SK-N-SH (cell line): ENCODE data around the gene WWP2.

Experiments
- CTCF ChIP-seq: fragments of 200-600 bp; sonication (generic); IDR thresholded peaks from 2 replicates; pipeline ENCODE4 v1.6.1; 2017; ENCODE audit warnings: antibody characterized with exemption, mild to moderate bottlenecking, moderate library complexity
- EP300 ChIP-seq, 2 experiments: IDR thresholded peaks; 2 replicates each; pipeline versions ENCODE4 v1.4.0 to v1.6.1; 2012; ENCODE audit warnings: borderline replicate concordance in 1 of 2, low read depth in 1 of 2, low read length in 1 of 2
- EZH2phosphoT487 ChIP-seq: fragments of 200-600 bp; sonication (generic); IDR thresholded peaks from 2 replicates; pipeline ENCODE4 v1.6.1; 2017; ENCODE audit warnings: low read depth, mixed run types, mild to moderate bottlenecking, antibody characterized with exemption, moderate library complexity, borderline replicate concordance
- JUND ChIP-seq: IDR thresholded peaks from 2 replicates; pipeline ENCODE4 v1.4.0; 2012
- MAX ChIP-seq: IDR thresholded peaks from 2 replicates; pipeline ENCODE4 v1.4.0; 2012; ENCODE audit warnings: low read depth
- RAD21 ChIP-seq: IDR thresholded peaks from 2 replicates; pipeline ENCODE4 v1.6.1; 2012; ENCODE audit warnings: mild to moderate bottlenecking, low read length
- RCOR1 ChIP-seq: fragments of 150-350 bp; IDR thresholded peaks from 2 replicates; pipeline ENCODE4 v1.6.1; 2017; ENCODE audit warnings: antibody characterized with exemption, low read length
- SIN3A ChIP-seq: IDR thresholded peaks from 2 replicates; pipeline ENCODE4 v1.6.1; 2012; ENCODE audit warnings: low read depth, mild to moderate bottlenecking, low read length, moderate library complexity, borderline replicate concordance
- SMC3 ChIP-seq: IDR thresholded peaks from 2 replicates; pipeline ENCODE4 v1.6.1; 2012; ENCODE audit warnings: low read depth, low read length, improper control_type of control experiment
- TAF1 ChIP-seq: IDR thresholded peaks from 2 replicates; pipeline ENCODE4 v1.6.1; 2012; ENCODE audit warnings: low read depth, mild to moderate bottlenecking, low read length, moderate library complexity, borderline replicate concordance
- TEAD4 ChIP-seq: IDR thresholded peaks from 2 replicates; pipeline ENCODE4 v1.4.0; 2012; ENCODE audit warnings: mild to moderate bottlenecking, borderline replicate concordance; ENCODE audit not compliant: insufficient read depth
- USF1 ChIP-seq: IDR thresholded peaks from 2 replicates; pipeline ENCODE4 v1.4.0; 2012; ENCODE audit warnings: low read depth, borderline replicate concordance
- USF2 ChIP-seq: fragments of 150-350 bp; IDR thresholded peaks from 2 replicates; pipeline ENCODE4 v1.6.1; 2017; ENCODE audit warnings: antibody characterized with exemption, low read length, low read depth, borderline replicate concordance

- no peak for TF ChIP-seq RAD21
- TF ChIP-seq TAF1 = no peak
- no peak for TF ChIP-seq CTCF
- TF ChIP-seq SIN3A = no peak
- no peak for TF ChIP-seq EZH2phosphoT487
- no peak for TF ChIP-seq JUND
- no peak for TF ChIP-seq MAX
- peak; percentile 72 for TF ChIP-seq RCOR1
- TF ChIP-seq USF2 = no peak
- TF ChIP-seq EP300 (IDR thresholded peaks at IDR 0.05; ENCODE audit: borderline replicate concordance in 1 of 2, low read depth in 1 of 2, low read length in 1 of 2) = peak in 1 of 2 experiments; percentile 34; a peak in 1 of 4 replicates
- TF ChIP-seq TEAD4 = no peak
- TF ChIP-seq SMC3 = no peak
- TF ChIP-seq USF1 = no peak
Observed at GRCh38 chr16:69779724-69780123, 17.6 kb downstream of the WWP2 start.
